HG02571 (cell line): ENCODE data around the gene CHERP.
"Not testable (repeated sequence)": the region's sequence is repeated elsewhere in the genome, so short reads cannot be mapped to it uniquely, and the experiment has no call there.

Source experiments
- ATAC-seq: cut with Tn5 transposase; IDR thresholded peaks from one replicate; pipeline ENCODE4 v1.9.1; 2021; ENCODE audit warnings: mild to moderate bottlenecking, moderate library complexity; ENCODE audit not compliant: unreplicated experiment

Gene CHERP

DNA sequence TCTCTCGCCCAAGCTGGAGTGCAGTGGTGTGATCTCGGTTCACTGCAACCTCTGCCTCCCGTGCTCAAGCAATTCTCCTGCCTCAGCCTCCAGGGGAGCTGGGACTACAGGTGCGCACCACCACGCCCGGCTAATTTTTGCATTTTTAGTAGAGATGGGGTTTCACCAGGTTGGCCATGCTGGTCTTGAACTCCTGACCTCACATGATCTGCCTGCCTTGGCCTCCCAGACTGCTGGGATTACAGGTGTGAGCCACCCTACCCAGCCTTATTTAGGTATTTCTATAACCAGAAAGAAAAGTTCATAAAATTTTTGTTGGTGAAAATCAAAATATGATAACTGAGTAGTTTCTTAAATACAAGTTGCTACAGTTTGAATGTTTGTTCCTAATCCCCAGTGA, 1.5 kb upstream of the CHERP start:
- not testable (repeated sequence) for ATAC-seq

DNA sequence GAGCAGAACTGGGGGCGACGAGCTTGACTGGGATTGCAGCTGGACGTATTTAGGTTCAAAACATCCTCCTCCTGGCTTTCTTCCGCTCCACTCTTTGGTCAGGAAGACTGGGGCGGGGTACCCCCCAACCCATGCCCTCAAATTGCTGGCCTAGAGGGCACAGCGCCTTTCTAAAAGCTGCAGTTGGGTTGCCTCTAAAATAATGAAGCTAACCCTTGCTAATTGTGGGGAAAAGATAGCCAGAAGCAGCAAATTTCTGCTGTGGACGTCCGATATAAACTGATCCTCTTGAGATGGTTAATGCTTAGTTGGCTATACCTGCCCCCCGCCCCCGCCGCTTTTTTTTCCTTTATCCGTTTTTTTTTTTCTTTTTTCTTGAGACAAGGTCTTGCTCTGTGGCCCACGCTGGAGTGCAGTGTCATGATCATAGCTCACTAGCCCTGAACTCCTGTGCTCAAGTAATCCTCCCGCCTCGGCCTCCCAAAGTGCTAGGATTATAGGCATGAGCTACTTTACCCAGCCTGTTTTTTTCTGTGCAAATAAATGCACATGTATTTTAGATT, 754 bp upstream of the CHERP start:
- ATAC-seq, result no peak

DNA sequence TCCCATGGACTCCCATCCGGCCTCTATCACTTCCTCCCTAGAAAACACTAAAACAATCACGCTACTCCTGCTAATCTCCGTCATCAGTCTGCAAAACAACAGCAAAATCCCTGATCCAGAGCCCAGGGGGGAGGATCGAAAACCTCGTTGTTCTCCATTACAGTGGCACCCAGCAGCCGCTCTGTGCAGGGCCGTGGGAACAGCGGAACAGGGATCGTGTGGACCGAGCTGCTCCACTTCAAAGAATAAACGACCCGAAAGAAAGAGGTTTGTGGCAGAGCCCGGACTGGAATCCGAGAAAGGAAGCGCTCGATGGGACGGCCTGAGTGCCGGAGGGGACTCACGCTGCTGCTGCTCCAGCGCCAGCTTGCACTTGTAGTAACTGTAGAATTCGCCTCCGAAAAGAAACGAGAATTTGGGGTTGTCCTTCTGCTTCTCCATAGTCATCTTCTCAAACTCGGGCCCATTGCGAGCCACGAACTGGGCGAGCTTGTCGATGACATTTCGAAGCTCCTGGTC, 652 bp downstream of the CHERP start:
- ATAC-seq, result no peak

DNA sequence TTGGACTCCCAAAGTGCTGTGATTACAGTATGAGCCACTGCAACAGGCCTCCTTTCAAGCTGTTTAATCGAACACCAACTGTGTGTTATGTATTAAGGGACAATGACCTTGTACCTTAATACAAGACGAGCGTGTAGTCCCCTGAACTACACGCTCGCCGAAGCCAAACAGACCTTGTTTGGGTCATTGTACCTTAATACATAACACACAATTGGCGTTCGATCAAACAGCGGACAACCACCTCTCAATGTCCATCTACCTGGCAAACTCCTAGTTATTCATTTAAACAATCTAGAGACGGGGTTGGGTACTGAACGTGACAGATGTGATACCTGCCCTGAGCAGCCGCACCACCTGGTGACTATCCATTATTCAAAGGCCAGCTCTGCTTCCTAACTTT, 1.3 kb downstream of the CHERP start:
- no peak for ATAC-seq

DNA sequence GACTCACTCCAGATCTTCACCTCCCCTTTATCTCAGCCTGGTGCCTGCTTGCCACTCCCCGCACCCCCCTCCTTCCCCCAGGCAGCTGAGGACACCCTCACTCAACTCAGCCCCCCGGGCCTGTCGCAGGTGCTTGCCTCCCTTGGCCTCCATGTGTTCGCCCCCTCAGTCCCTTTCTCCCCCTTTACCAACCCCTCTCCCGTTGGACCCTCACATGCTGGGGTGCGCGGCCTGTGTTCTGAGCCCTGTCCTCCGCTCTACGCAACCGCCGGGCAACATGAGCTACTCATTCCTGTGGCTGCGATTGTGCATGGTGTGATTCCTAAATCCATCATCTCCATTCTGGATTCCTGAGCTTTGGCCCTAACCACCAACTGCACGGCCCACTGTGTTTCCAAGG, 5.1 kb downstream of the CHERP start:
- ATAC-seq, result no peak

DNA sequence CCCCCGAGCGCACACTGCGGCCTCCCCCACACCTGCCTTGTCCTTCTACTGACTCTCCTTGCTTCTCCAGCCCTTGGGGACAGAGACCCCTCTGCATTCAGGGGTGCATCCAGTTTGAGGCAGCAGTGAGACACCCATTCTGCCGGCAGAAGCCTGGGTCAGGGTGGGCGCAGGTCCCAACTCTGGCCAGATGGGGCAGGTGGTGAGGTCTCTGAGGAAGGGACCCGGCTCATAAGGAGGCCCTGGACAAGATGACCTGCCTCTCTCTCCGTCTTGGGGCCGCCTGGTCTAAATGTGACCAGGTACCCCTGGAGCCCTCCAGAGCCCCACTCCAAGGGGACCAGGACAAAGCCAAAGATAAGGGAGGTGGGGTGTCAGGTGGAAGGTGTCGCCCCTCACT, 6.1 kb downstream of the CHERP start:
- ATAC-seq, result no peak

DNA sequence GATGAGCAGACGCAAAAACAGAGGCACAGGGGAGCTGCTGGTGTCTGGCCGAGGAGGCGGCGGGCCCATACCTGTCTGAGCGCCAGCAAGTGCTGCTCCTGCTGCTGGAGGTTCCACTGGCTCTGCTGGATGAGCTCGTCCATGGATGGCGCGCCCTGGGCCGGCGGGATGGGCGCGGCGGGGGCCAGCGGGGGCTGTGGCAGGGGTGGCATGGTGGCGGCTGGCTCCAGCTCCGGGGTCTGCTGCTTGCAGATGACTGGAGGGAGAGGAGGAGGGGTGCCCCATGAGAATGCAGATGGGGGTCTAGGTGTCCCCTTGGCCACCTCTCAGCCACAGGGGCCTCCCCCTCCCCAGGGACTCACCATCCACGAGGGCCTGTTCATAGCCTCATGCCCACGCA, 6.9 kb downstream of the CHERP start:
- no peak for ATAC-seq

DNA sequence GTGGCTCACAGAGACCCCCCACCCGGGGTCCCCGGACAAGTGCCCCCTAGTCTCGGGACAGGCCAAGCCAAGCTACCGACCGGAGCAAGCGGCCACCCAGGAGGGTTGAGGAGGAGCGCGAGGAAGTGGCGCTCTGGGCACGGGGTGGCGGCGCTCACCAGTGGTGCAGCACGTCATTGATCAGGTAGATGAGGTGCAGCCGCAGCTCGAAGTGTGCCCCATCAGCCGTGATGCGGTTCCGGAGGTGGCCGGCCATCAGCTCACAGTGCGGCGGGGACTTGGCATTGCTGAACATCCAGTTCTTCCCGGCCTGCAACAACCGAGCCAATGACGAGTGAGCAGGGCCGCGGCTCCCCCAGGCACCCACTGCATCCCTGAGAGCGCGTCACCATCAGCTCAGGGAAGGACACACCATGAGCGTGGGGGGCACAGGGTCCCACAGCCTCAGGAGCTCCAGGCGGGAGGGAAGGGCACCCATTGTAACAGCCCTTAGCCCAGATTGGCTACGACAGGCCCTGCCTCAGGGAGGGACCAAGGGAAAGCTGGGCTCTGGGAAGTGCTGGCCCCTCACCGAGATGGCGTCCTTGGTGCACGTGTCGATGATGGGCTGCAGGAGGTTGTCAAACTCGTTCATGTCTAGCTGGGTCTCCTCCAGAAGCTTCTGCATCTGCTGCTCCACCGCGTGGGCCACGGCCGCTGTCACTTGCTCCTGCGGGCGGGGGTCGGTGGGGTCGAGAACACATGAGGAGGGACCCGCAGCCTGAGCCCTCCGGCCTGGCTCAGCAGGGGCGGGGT, 9.6 kb downstream of the CHERP start:
- ATAC-seq, result no peak

DNA sequence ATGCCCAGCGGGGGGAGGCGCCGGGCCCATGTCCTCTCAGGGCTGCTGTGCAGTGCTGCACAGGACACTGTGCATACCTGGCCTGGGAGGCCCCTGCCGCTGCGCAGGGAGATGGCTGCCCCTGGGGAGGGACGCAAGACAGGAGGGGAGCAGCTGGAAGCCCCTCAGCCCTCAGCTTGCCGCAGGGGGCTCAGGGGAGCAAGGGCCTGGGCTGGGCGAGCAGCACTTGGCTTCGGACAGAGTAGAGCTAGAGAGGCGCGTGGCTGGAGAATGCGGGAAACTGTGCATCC, 10.9 kb downstream of the CHERP start:
- no peak for ATAC-seq

DNA sequence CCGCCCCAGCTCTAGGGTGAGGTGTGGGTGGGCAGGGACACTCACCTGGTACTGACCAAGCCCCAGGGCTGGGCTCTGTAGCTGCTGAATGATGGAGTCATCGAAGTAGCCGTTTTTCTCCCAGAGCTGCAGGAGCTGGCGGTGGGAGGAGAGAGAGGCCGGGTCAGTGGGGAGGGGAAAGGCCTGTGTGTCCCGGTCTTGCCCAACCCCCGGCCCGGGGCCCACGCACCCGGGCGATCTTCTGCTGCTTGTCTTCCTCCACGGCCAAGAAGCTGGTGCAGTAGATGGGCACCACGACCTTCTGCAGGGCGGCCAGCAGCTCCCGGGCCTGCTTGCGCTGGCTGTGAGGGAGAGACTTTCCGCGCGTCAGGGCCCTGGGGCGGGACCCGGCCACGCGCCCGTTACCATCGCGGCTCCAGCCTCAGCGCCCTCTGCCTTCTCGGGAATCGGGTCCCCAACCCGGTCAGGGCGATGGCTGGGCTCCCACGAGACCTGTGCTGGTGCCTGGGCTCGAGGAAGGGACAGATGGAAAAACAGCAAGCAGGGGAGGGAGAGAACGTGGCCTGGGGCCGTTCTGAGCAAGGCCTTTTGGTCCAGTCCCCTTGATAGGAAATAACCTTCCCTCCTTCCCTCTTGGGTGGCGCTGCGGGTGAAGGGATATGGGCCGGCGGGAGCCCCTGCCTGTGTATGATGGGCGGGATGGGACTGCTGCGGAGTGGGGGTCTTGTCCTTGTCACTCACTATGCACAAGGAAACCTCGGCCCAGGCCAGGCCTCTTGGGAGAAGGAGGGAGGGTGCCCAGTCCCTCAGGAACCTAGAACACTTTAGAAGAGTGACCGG, 11.5 kb downstream of the CHERP start:
- ATAC-seq, result no peak

DNA sequence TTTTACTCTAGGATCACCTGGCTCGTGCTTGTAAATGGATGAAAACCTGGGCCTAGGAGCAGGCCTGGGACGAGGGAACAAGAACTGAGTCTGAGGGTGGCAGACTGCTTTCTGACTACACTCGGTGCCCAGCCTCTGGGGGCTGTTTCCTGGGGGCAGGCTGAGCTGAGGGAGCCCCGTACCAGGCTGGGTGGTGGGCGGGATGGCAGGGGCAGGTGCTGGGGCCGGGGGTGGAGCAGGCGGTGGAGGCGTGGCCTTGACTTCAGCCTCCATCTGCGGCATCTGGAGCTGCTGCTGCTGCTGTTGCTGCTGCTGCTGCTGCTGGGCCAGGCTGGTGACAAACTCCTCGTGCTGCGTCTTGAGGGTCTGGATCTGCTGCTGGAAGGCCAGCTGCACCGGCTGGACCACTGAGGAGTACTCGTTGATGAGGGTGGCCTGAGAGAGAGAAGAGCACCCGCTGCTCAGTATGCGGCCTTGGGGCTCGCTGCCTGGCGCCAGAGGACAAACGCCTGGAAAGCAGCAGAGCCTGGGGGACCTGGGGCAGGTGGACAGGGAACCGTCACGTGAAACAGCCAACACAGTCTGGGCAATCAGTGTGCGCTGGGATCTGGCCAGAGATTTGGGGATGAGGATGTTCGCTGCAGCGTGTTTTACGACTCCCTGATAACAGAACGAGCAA, 12.6 kb downstream of the CHERP start:
- no peak for ATAC-seq

DNA sequence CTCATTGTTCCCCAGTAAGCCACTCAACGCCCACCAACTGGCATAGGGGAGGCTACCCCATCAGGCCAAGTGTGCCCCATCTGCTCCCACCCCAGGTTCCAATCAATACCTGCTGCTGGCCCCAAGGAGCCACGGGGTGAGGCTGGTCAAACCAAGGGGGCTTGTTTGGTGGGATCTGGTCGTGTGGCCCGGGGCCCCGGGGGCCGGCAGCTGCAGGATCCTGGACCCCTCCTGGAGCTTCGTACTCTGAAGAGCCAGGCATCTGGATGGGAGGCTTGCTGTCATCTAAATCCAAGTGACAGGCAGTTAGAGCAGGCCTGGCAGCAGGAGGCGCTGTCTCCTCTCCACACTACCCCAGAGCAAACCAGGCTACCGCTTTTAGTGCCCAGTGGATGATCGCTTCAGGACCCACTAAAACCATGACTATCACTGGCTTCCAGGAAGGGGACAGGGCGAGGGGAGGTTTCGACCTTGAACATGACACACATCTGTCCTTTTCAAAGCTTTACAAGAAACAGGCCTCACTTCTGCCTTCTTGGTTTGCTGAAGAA, 14.2 kb downstream of the CHERP start:
- ATAC-seq, result no peak

DNA sequence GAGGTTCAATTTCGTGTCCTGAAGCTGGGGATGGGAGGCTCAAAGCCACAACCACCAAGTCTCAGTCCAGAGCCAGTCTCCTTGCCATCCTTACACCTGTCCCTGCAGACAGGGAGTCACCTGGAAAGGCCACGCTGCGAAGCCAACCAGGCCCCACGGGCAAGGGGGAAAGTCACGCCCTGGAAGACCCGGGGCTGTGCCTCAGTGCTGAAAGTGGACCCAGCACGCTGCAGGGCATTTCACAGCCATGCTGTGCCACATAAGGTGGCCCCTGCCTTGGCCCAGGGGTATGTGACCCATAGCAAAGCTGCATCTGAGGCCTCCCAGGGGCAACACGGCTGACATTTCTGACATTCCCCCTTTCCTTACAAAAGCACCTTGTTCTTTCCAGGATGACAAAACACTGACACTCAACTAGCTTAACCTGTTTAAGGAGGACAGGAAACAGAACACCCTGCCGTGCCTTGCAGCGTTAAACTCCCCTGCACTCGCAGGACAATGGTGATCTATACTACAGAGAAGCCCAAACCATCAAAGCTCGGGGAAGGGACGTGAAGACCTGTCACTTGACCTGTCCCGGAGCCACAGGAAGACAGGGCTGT, 14.8 kb downstream of the CHERP start:
- ATAC-seq, result no peak

DNA sequence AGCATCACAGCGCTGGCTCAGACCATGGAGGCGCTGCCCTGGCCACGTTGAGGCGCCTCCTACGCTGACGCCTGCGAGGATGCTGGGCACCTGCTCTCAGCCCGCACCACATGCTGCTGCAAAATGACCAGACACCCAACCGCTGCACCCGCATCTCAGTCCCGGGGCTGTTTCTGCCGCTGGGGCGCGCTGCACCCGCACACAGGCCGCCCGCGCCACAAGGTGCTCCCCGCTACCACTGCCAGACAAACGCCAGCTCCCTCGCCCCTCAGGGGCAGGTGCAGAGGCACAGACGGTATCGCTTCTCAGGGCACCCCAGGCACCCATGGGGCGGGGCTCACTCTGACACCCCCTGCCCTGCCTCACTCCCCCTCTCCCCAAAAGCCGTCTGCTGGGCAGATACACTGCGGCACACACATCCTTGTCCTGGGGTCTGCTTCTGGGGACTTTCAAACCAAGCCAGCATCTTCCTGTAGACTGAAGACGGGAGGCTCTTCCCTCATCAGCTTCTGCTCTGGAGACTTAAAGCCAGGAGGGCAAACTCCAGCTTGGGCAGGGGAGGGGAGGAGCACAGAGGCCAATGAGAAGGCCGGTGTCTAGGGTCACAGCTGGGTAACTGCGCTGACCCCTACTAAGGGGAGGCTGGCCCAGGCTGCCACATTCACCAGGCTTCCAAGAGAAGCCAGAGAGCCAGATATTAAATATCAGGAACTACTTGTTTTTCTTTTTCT, 16.3 kb downstream of the CHERP start:
- no peak for ATAC-seq

DNA sequence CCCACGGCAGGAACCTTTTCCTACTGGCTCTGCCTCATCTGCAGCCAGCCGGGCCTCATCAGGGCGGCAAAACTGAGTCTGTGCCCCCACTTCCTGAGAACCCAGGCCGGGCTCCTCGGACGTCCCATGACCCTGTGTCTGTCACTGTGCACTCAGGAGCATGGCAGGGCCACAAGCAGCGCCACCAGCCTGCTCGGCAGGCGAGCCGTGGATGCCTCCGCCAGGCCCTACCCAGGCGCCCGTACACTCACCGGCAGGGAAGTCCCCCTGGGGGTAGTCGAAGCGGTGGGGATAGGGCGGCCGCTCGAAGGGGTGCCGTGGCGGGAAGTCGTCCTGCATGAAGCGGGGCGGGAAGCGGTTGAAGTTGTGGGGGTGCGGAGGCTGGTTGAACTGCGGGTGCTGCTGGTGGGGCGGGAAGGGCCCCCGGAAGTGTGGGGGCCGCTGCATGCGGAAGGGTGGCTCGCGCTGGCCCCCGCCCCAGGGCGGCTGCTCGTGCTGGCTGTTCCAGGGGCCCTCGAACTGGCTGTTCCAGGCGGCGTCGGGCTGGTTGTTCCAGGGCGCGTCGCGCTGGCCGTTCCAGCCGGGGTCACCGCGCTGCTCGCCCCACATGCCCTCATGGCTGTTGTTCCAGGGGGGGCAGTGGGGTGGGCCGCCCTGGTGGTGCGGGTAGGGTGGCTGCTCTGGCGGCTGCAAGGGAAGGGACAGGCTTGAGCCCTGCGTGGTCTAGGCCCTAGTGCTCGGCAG, 17.1 kb downstream of the CHERP start:
- no peak for ATAC-seq

DNA sequence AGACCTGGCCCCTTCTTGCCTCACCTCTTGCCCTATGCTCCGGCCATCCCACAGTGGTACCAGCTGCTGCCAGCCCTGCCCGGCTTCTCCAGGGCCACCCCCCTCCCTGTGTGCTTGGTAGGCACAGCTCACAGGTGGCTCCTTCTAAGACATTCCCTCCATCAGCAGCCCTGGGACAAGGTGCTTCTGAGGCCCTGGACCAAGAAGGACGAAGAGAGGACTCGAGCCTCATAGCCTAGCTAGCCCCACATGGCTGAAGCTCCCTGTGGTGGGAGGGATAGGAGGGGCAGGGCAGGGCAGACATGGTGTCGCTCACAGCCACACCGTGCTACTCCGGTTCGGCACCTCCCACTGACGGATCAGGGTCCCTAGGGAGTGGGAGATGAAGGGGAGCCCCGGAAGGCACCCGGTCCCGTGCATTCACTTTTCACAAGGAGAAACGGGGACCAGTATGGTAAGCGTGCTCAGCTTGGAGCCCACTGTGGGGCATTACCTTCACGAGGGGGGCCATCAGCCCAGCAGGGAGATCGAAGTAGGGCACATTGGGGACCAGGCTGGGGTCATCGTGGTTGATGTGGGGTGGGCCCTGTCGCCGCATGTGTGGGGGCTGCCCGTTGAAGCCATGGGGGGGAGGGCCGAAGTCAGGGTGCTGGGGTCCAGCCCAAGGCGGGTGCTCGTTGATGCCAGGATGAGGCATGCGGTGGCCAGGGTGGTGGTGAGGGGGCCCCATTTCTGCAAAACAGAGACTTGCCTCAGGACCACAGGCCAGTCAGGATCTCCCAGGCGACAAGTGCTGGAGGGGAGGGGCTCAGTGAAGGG, 19.5 kb downstream of the CHERP start:
- ATAC-seq, result no peak

DNA sequence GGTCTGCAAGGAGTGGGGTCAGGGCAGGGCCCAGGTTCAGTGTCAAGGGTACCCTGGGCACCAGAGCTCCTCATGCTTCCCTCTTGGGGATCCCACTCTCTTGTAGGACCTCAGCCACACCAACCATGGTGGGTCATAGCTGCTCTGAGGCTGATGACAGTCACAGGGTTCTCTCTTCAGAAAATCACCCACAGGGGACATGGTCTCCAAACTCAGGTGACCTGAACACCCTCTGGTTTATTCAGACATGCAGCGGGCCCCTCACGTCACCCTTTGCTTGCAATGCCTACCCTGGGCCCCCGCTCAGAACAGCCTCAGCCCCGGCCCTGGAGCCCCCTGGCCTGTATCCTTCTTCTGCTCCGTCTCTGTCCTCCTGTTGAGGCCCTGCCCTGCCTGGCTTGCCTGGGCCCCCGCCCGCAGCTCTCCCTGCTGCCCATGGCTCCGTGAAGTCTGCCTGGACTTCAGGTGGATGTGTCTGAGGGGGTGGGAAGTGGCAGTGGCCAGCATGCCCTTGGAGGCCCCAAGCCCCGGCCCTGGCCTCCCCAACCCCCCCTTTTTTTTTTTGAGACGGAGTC, 20.4 kb downstream of the CHERP start:
- no peak for ATAC-seq

DNA sequence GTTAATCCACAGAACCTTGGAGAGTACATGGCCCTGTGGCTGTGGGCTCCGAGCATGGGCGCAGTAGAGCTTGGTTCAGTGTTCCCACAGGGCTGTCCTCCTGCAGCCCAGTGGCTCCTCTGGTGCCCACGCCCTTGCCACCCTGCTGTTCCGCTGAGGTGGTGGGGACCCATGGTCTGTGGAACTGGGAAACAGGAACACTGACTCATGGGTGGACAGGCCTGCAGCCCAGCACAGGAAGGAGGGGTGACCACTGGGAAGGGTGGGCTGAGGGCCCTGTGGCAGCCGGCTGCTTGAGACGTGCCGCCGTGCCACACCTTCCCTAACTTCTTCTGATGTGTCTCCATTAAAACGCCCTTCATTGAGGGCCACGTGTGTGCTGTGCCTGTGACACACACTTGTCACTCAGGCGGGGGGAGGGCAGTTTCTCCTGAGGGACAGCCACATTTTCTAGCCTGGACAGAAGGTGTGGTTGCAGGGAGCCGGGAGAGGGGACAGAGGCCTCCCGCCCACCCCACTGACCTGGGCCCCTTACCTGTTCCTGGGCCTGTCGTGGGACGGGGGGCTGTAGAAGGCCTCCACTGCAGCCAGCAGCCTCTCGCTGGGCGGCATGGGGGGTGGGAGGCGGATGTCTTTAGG, 21.1 kb downstream of the CHERP start:
- no peak for ATAC-seq
